Astrocyte (in vitro differentiated cells and primary cell): ENCODE results near the gene YES1. TPM values are rescaled to one million over a fixed set of nuclear protein-coding genes. Genes with fewer than 3 reads are reported as not detected.

Source experiments
- DNase-seq: peaks from one replicate; pipeline ENCODE4 v3.0.0-alpha.2; 2010; ENCODE audit warnings: low read depth
- FAIRE-seq: peaks from 2 replicates; lab custom pipeline; 2011; peaks lifted over from hg19 to GRCh38; lab: Jason Lieb, UNC
- H2AFZ ChIP-seq: 2 replicates; pipeline ENCODE4 v1.6.0; 2012; ENCODE audit warnings: low read depth, low read length, inconsistent platforms
- H3K27ac ChIP-seq: 2 replicates; pipeline ENCODE4 v1.5.1; 2011; ENCODE audit warnings: low read depth, low read length, inconsistent platforms
- H3K27me3 ChIP-seq: 2 replicates; pipeline ENCODE4 v1.6.0; 2011; ENCODE audit warnings: low read length, inconsistent platforms; ENCODE audit not compliant: insufficient read depth
- H3K36me3 ChIP-seq: 2 replicates; pipeline ENCODE4 v1.5.1; 2011; ENCODE audit warnings: low read length, inconsistent platforms; ENCODE audit not compliant: insufficient read depth
- H3K4me1 ChIP-seq: 2 replicates; pipeline ENCODE4 v1.5.1; 2011; ENCODE audit warnings: low read length, inconsistent platforms; ENCODE audit not compliant: insufficient read depth
- H3K4me2 ChIP-seq: 2 replicates; pipeline ENCODE4 v1.6.0; 2012; ENCODE audit warnings: low read length, inconsistent platforms
- H3K4me3 ChIP-seq: 2 replicates; pipeline ENCODE4 v1.5.1; 2011; ENCODE audit warnings: low read depth, mild to moderate bottlenecking, low read length, inconsistent platforms; ENCODE audit not compliant: insufficient read depth
- H3K79me2 ChIP-seq: 2 replicates; pipeline ENCODE4 v1.6.0; 2012; ENCODE audit warnings: mild to moderate bottlenecking, low read length, inconsistent platforms; ENCODE audit not compliant: insufficient read depth
- H3K9ac ChIP-seq: 2 replicates; pipeline ENCODE4 v1.6.0; 2012; ENCODE audit warnings: mild to moderate bottlenecking, low read length, inconsistent platforms
- H3K9me3 ChIP-seq: 2 replicates; pipeline ENCODE4 v1.5.1; 2012; ENCODE audit warnings: low read depth, mild to moderate bottlenecking, low read length, inconsistent platforms; ENCODE audit not compliant: insufficient read depth
- H4K20me1 ChIP-seq: 2 replicates; pipeline ENCODE4 v1.6.0; 2012; ENCODE audit warnings: low read length, inconsistent platforms; ENCODE audit not compliant: insufficient read depth
- H3K27ac Mint-ChIP-seq: one replicate; pipeline ENCODE4 v1.8.0; 2021; ENCODE audit warnings: mild to moderate bottlenecking, mixed read lengths; ENCODE audit not compliant: unreplicated experiment
- H3K27me3 Mint-ChIP-seq: one replicate; pipeline ENCODE4 v1.8.0; 2021; ENCODE audit warnings: low read depth, mixed read lengths; ENCODE audit not compliant: unreplicated experiment
- H3K36me3 Mint-ChIP-seq: one replicate; pipeline ENCODE4 v1.8.0; 2021; ENCODE audit warnings: low read depth, mixed read lengths; ENCODE audit not compliant: unreplicated experiment
- H3K4me1 Mint-ChIP-seq: one replicate; pipeline ENCODE4 v1.8.0; 2021; ENCODE audit warnings: low read depth, mixed read lengths; ENCODE audit not compliant: unreplicated experiment
- H3K4me3 Mint-ChIP-seq: one replicate; pipeline ENCODE4 v1.8.0; 2021; ENCODE audit warnings: mild to moderate bottlenecking, moderate library complexity, mixed read lengths; ENCODE audit not compliant: unreplicated experiment
- H3K9me3 Mint-ChIP-seq: one replicate; pipeline ENCODE4 v1.8.0; 2021; ENCODE audit warnings: mild to moderate bottlenecking, mixed read lengths; ENCODE audit not compliant: unreplicated experiment
- EZH2 ChIP-seq: IDR thresholded peaks from 2 replicates; pipeline ENCODE4 v1.6.1; 2012; ENCODE audit warnings: mild to moderate bottlenecking, low read length, inconsistent platforms; ENCODE audit not compliant: insufficient read depth
- total RNA-seq: library from RNA; stranded (reverse); gene quantifications from 2 replicates; pipeline ENCODE4 v1.2.1, GENCODE V29; 2021
- TF ChIP-seq, protein P1 (sequence below): IDR thresholded peaks from 2 replicates; pipeline ENCODE4 v1.5.1; 2011; ENCODE audit warnings: low read depth, mild to moderate bottlenecking, inconsistent platforms, low read length, moderate library complexity; ENCODE audit not compliant: insufficient read depth

The YES1 gene
- total RNA-seq, 1 donor from 2014 or later = 68.2 TPM

DNA sequence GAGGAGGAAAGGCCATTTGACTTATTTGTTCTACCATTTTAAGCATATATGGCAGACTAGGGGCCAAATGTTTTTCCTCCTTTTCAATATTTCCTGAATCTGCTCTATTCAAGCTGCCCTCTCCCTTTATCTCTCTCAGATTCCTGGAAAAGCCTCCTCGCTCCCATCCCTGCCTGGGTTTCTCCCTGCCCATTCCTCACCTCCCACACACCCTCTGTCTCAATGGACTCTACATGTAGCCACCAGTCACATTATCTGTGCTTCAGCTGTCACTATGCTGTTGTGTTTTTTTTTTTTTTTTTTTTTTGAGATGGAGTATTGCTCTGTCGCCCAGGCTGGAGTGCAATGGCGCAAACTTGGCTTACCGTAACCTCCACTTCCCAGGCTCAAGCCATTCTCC lies 131.7 kb downstream of the YES1 start:
- Mint-ChIP-seq H3K4me1 (peaks cover 1% of the 10 kb centered on the region), H3K9me3 (no peaks in the 10 kb centered on the region), H3K36me3 (peaks cover 10% of the 10 kb centered on the region), H3K27me3 (no peaks in the 10 kb centered on the region), H3K4me3 (no peak overlapping the region), H3K27ac (no peak overlapping the region)
- no peaks in the 10 kb centered on the region for H3K9me3 ChIP-seq
- no peaks in the 10 kb centered on the region for H3K27me3 ChIP-seq
- no peak overlapping the region for H3K4me3 ChIP-seq
- DNase-seq (no peak), FAIRE-seq (no peak)
- H3K4me2 ChIP-seq = no peak overlapping the region
- H2AFZ ChIP-seq = no peak overlapping the region
- no peaks in the 10 kb centered on the region for H3K4me1 ChIP-seq
- H4K20me1 ChIP-seq = no peaks in the 10 kb centered on the region
- TF ChIP-seq, protein P1, sequence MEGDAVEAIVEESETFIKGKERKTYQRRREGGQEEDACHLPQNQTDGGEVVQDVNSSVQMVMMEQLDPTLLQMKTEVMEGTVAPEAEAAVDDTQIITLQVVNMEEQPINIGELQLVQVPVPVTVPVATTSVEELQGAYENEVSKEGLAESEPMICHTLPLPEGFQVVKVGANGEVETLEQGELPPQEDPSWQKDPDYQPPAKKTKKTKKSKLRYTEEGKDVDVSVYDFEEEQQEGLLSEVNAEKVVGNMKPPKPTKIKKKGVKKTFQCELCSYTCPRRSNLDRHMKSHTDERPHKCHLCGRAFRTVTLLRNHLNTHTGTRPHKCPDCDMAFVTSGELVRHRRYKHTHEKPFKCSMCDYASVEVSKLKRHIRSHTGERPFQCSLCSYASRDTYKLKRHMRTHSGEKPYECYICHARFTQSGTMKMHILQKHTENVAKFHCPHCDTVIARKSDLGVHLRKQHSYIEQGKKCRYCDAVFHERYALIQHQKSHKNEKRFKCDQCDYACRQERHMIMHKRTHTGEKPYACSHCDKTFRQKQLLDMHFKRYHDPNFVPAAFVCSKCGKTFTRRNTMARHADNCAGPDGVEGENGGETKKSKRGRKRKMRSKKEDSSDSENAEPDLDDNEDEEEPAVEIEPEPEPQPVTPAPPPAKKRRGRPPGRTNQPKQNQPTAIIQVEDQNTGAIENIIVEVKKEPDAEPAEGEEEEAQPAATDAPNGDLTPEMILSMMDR = no peak
- no peak for TF ChIP-seq EZH2
- H3K79me2 ChIP-seq = no peaks in the 10 kb centered on the region
- peaks cover 9% of the 10 kb centered on the region for H3K36me3 ChIP-seq
- no peak overlapping the region for H3K9ac ChIP-seq
- H3K27ac ChIP-seq = no peak overlapping the region

DNA sequence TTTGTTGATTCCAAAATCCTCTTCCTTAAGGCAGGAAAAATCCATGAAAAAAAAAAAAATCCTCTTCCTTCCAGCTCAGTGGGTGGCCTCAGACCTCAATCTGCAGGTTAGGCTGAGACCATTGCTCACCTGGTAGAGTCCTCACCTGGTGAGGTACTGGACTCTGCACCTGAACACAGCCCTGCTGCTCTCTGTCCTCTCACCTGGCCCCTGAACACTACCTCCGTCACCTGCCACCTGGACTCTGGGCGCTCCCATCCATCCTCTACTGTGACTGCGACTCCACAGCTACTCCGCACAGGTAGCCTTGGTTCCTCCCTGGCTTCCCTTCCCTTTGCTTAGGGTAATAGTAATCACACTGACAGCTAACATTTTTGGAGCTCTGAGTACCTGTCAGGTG lies 132.5 kb downstream of the YES1 start:
- Histone ChIP-seq H4K20me1 (no peaks in the 10 kb centered on the region), H3K27me3 (no peaks in the 10 kb centered on the region), H2AFZ (no peak overlapping the region), H3K4me2 (no peak overlapping the region), H3K36me3 (peaks cover 14% of the 10 kb centered on the region), H3K27ac (no peak overlapping the region), H3K9me3 (no peaks in the 10 kb centered on the region), H3K4me1 (no peaks in the 10 kb centered on the region), H3K9ac (no peak overlapping the region), H3K79me2 (no peaks in the 10 kb centered on the region), H3K4me3 (no peak overlapping the region)
- TF ChIP-seq, protein P1 = no peak
- TF ChIP-seq EZH2 = no peak
- Mint-ChIP-seq H3K9me3 (no peaks in the 10 kb centered on the region), H3K27me3 (no peaks in the 10 kb centered on the region), H3K4me1 (peaks cover 1% of the 10 kb centered on the region), H3K4me3 (no peak overlapping the region), H3K36me3 (peaks cover 13% of the 10 kb centered on the region), H3K27ac (no peak overlapping the region)
- no peak for DNase-seq
- FAIRE-seq = no peak

DNA sequence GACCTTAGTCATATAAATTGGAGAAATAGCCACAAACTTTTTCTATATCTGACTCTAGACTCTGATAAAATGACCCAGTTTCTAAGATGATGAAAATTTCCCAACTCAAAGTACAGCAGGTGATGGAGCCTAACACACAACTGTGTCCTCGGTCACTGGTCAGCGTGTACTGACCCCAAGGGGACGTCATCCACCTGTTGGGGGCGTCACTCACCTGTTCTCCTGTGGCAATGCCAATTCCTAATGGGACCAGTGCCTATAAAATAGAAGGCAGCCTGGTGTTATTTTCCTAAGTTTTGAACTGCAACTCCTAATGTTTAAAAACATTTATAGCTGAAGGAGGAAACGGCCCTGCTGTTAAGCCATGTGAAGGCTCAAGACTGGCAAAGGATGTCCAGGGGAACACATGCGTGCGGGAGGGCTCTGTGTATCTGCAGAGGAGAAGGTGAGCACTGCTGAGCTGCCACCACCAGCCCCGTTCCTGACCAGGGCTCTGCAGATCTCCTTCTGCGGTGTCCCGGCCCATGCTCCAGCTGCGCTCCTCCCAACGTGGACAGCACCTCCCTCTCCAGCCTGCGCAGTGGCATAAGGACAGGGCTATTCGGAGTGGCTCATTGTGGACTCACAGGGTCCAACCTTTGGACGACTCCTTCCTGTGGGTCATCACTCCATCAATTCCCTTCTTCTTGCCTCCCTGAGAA lies 133.4 kb downstream of the YES1 start:
- Histone ChIP-seq H2AFZ (no peak overlapping the region), H3K79me2 (no peaks in the 10 kb centered on the region), H3K4me2 (no peak overlapping the region), H3K36me3 (peaks cover 20% of the 10 kb centered on the region), H3K4me3 (no peak overlapping the region), H3K27me3 (no peaks in the 10 kb centered on the region), H3K4me1 (no peaks in the 10 kb centered on the region), H3K9ac (no peak overlapping the region), H4K20me1 (no peaks in the 10 kb centered on the region), H3K27ac (no peak overlapping the region), H3K9me3 (no peaks in the 10 kb centered on the region)
- H3K4me3 Mint-ChIP-seq = no peak overlapping the region
- H3K27me3 Mint-ChIP-seq = no peaks in the 10 kb centered on the region
- H3K36me3 Mint-ChIP-seq = peaks cover 13% of the 10 kb centered on the region
- TF ChIP-seq, protein P1 = no peak
- TF ChIP-seq EZH2 = no peak
- no peak overlapping the region for H3K27ac Mint-ChIP-seq
- peaks cover 1% of the 10 kb centered on the region for H3K4me1 Mint-ChIP-seq
- H3K9me3 Mint-ChIP-seq = no peaks in the 10 kb centered on the region
- no peak for FAIRE-seq
- no peak for DNase-seq
